ENCODE results near the gene PRAME.

PRAME gene

DNA sequence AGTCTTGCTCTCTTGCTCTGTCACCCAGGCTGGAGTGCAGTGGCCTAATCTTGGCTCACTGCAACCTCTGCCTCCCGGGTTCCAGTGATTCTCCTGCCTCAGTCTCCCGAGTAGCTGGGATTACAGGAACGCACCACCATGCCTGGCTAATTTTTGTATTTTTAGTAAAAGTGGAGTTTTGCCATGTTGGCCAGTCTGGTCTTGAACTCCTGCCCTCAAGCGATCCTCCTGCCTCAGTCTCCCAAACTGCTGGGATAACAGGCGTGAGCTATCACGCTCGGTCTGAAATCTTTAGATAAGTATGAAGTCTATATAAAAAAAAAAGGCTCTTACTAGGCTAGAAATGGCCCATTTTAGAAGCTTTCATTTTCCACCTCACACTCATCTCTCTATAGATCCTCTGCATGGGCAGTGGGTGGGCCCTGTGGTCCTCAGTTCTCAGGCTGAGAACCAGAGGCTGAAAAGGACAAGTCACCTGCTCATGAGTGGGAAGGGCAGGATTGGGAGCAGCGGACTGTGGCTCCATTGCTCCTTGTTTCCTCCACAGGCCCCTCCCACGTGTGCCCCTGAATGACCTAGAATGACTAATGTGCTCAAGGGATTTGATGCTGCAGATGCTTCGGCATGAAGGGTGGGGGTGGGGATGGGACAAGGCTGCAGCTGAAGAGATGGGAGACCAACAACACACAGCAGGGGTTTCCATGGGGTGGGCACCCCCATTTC is 19.8 kb upstream of the PRAME start:
- DNase-seq = no peak

DNA sequence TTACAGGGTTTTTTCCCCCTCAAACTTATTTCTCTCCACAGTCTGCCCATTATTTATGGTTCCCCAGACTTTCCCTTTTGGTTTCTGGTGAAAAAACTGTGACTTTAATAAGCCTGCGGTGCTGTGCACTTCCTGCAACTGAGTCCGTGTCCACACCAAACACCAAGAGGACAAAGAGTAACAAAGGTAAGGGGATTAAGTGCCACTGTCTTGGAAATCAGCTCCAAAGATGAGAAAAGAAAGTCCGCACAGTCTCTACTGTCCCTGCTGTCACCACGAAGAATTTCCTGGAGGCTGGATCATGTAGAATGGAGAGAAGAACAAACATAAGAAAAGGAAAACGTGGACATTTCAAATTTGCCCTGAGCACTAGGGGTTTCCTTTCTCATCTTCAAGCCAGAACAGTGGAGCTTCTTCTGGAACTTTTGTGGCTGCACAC is 17.9 kb upstream of the PRAME start:
- DNase-seq = no peak

DNA sequence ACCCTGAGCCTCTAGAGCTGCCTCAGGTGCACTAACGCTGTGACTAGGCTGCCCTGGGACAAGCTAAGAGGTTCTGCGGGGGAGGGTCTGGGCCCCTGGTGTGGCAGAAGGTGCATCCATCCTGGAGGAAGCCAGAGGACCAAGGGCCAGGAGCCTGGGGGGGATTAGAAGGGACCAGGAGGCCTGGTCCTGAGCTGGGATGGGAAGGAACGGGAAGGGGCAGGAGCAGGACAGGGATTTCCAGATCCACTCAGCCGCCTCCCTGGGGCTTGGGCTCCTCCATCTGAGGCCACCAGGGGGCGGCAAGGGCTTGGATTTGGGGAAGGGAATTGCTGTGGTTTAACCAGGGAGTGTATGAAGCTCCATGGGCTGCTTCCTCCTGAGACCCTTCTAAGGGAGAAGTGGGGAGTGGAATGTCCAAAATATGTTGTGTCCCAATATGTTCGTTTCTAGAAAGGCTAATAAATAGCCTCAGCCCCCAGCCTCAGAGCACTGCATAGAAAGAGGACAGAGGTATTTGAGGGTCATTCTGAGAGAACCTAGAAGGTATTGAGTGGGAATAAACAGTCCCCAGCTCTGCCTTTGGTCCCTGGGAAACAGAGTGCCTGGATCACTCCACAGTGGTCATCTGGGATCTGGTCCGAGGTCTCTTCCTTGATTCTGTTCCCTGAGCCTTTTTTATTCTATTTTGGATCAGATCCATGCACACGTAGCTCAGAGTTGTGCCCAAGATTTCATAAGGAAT is 17.4 kb upstream of the PRAME start:
- DNase-seq = no peak

DNA sequence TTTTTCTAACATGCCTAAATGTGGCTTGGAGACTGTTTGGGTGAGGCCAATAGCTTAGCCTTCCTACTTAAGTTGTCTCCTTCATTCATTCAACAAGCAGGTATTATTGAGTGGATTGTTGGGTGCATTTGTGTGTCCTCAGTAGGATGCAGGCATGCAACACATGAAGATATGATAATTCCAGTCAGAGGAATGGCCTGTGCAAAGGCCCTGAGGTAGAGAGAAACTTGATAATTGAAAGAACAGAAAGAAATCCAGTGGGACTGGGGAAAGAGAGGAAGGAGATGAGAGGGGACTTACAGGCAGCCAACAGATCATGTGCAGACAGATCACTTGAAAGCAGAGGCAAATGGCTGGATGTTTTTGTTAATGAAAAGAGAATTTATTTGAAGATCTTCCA is 15.3 kb upstream of the PRAME start:
- DNase-seq = no peak

DNA sequence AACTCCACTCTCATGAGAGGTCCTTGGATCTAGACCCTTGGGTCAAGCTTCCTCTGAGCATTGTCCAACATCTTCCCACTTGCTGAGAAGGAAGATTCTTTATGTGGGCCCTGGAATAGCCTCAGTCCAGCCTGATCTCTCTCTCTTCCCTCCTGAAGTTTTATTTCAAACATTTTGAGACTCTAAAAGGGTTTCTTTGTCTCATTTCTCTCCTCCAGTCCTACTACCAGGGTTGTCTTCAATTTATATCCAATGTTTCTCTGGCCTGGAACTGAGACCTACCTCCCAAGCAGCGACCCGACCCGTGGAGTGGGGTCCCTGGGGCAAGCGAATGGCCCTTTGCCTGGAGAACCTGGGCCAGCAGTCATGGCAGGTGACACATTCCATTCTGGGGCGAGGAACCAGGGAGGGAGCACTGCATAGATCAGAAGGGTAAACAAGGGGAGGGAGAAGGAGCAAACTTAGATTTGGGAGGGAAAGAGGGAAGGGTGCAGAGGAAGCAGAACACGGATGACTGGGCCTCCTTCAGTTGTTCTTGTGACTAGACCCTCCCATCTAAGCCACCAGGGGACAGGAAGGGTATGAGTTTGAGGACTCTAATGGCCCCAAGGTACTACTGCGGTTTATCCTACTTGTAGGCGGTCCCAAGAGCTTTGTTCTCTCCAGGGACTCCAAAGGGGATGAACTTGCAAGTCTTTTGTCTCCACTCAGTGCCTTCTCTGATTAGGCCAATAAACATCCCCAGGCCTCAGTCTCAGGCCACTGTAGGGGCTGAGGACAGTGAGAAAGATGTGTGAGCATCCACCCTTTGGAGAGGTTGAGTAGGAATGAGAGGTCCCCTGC is 14.2 kb upstream of the PRAME start:
- no peak for DNase-seq

DNA sequence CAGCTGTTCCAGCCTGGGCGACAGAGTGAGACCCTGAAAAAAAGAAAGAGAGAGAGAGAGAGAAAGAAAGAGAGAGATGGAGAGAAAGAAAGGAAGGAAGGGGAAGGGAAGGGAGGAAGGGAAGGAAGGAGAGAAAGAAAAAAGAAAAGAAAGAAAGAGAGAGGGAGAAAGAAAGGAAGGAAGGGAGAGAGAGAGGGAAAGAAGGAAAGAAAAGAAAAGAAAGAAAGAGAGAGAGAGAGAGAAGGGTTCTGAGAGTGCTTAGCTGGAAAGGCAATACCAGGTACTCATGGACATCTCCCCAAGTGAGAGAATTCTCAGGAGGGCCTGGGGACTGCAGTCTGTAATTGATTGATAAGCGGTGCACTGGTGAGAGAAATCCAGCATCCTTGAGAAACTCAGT is 12.8 kb upstream of the PRAME start:
- DNase-seq = no peak

DNA sequence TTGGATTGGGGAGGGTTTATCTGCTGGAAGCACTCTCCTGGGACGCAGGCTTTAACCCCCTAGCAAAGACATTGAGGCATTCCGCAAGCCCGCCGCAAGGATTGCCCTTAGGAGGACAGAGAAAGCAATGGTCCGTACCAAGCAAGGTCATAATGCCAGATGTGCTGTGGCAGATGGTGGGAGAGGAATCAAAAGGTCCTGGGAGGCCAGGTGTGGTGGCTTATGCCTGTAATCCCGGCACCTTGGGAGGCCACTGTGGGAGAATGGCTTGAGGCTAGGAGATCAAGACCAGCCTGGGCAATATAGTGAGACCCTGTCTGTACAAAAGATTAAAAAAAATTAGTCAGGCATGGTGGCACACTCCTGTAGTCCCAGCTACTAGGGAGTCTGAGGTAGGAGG is 12.4 kb upstream of the PRAME start:
- no peak for DNase-seq

DNA sequence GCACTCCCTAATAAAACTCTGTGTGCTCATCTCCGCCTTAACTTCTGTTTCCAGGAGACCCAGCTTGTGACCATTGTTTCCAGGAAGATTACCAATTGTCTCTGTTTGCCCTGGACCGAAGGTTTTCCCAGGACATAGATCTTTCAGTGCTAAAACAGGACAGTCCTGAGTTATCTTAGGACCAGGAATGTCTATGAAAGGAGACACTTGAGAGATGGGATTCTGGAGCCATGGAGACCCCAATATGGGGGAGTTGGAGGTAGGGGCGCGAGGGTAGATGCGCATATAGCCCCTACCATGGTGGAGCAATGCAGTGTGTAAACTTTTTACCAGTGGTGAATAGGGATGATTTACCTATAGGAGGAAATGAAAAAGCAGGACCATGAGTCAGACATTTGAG is 10.2 kb upstream of the PRAME start:
- DNase-seq = no peak

DNA sequence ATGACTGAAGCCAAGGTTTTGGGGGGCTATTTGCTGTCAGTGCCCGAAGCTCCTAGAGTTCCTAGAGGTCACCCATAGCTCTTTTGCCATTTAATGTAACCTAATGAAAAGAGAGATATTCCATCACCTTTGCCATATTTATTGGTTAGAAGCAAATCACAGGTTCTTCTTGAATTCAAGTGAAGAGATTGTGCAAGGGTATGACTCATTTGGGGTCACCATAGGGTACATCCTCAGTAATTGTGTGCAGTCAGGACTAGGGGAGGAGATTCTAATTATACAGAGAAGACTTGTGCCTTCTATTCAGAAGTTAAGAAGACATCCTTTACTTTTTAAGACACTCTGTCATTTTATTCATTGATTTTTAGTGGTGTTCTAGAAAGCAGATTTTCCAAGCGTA is 6.9 kb upstream of the PRAME start:
- DNase-seq = no peak

DNA sequence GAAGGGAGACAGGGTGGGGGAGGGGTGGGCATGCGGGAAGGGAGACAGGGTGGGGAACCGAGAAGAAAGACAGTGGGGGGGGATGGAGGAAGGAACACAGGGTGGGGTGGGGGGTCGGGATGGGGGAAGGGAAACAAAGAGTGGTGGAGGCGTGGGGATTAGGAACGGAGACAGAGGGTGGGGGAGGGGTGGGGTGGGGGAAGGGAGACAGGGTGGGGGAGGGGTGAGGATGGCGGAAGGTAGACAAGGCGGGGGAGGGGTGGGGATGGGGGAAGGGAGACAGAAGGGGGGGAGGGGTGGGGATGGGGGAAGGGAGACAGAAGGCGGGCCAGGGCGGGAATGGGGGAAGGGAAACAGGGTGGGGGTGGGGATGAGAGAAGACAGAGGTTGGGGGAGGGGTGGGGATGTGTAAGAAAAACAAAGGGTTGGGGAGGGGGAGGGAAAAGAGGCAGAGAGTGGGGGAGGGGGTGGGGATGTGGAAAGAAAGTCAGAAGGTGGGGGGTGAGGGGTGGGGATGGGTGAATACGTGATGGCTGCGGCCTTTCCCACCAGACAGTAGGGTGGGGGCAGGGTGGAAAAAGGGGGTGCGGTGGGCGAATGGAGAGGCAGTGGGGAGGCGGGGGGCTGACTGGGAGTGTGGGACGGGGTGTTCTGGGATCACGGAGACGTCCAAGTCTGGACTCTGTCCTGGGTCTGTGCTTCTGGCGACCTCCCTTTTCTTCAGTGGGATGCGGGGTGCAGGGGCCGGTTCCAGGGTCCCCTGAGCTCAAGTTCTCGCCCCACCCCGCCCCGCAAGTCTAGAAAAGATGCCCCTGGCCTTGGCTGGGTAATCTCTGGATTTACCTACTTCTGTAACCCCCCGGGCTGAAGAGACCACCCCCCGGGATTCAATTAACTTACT is 744 bp downstream of the PRAME start:
- DNase-seq = no peak

DNA sequence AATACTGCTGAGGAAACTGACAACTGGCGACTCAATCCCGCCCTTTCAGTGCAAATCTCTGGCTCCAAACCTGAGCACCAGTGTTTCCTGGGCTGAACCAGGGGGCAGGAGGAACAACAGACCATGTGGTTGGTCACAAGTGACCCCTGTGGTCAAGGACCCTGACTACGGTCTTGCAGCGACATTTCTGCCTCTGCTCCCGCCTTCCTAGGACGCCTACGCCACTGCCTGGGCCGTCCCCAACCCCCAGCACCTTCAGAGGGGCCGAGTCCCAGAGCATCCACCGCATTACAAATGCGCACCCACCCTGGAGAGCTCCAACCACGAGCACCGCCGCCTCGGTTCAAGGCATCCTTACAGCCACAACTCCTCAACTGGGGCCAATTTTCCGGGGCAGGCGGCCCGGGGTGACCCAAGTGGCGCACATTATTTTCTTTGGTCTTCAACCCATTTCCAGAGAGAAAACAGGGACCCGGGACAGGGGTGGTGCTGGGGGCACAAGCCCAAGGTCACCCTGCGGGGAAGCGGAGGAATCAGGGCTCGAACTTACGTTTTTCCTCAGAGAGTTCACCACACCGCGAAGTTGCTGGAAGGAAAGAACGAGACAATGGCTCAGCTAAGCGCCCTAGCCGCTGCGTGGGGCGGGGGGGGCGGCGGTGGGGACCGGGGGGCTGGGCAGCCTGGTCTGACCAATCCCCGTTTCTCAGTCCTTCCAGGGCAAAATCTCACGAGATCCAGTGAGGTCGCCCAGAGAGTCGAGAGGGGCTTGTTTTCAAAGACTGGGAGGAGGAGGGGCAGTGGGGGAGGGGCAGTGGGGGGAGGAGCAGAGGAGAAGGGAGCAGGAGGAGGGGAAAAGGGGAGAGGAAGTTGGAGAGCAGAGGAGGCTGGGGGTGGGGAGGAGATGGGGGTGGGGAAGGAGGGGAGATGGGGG is 1.8 kb downstream of the PRAME start:
- no peak for DNase-seq

DNA sequence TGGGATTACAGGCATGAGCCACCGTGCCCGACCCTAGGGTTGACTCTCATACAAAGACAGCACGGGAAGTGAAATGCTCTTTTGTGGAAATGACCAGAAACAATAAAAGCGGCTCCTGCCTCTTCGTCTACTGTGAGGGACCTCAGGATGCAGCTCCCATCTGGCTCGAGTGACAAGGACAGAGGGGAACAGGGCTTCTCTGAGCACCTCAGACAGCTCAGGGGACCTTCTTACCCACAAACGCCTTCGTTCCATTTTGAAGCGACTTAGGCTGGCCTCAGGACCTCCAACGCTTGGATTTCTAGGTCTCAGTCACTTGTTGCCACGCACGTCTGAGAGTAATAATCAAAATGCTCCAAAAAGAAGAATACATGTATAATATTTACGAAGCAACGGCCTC is 2.5 kb downstream of the PRAME start:
- no peak for DNase-seq

DNA sequence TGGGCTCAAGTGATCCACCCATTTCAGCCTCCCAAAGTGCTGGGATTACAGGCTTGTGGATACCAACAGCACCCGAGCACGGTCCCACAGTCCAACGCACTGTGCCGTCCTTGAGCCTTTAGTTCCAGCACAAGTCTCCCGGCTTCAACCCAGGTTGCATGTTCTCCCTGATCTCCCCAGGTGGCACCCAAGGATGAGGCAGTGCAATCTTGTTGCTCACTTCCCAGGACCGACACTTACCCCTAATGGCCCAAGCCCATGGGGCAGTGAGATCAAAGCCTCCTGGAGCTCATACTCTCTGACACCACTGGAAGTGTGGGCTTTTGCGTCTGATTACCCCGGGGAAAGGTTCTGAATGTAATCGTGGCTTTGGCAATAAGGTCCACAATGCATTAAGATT is 3.5 kb downstream of the PRAME start:
- no peak for DNase-seq

DNA sequence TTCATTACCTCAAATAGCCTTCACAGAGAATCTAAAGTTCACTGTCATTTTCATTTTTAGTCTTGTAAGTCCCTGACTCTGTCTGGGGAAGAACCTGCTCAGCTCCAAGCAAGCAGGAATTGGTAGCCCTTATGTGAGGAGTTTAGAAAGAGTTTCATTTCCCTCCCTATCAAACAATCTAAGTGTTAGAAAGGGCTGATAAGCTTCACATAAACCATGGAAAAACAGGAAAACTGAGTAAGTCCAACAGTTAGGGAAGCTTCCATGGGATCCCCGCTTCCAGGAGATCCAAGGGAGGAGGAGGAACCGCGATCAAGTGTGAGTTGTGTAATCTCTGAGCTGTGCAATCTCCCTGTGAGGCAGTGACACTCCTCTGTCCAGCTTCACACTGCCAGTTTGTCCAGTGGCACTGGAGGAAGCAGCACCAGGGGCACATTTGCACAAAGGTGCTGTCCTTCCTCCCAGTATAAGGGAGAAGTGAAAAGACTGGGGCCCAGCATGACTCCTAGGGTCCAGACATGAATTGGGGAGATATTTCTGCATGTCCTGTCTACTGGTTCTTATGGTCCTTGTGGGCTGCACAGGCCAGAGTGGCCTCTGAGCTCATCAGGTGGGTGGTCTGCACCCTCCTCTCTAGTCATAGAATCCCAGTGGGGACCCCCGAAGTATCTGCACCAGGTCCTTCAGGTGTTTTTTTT is 4.3 kb downstream of the PRAME start:
- DNase-seq = no peak

DNA sequence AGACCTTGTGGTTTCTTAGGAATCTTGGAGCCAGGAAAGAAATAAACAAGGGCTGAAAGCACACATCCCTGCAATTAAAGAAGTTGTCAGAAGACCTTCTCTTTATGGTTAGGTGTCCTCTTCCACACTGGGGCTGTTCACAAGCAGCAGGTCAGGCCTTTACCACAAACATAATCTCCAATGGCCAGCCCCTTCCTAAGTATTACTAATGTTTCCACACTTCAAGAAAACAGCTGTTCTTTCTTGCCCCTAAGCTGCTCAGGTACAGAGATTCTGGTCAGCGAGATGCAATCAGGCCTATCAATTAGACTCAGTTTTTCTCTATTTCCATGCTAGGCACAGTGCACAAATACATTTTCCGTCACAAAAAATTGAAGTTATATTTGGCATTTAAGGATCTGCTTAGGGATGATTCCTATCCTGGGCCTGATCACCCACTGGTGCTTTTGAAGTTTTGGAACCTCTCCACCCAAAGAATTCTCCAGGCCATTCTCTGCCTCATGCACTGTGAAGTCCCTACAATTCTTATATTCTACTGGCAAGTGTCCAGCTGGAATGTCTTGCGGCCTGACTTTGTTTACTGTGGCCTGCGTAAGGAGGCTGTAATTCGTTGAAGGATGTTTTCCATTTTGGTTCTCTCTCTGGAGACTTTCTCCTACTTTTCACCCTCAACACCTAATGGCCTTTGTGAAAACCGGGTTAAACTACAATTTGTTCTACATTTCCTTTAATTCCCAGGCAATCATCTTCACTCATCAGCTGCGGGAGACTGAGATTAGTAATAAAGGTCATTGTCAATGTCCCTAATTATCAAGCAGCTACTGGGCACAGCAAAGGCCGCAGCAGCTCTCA is 5.1 kb downstream of the PRAME start:
- DNase-seq = no peak

DNA sequence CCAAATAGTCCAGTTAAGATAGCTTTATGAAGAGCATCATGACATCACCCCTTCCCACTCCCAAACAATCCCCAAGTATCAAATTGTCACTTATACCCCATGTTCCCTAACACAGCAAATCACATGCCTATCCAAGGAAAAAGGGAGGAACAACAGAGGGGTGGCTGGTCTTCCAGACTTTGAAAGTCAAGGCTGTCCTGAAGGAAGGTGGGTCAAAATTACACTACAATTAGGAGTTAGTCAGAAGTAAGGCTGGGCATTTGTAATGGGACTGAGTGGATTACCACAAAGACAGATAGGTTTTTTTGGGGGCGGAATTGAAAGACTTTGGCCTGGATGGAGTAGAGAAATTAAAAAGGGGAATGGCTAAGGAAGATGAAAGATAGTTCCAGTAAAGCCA is 5.9 kb downstream of the PRAME start:
- no peak for DNase-seq

DNA sequence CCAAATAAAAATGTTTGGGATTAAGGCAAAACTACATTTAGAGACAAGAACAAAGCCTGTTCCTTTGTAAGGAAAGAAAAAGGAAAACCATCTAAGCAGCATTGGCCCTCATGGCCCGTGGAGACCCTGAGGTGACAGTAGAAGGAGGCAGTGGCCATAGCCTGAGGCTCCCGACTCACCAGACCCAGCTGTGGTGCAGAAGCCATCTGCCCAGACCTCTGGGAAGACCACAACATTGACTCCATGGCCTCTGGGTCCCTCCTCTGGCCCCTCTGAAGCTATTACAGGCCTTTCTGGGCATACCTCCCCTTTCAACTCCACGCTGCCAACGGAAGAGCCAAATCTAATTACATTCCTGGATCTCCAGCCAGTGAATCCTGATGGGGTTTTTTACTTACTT is 6.4 kb downstream of the PRAME start:
- DNase-seq = no peak

DNA sequence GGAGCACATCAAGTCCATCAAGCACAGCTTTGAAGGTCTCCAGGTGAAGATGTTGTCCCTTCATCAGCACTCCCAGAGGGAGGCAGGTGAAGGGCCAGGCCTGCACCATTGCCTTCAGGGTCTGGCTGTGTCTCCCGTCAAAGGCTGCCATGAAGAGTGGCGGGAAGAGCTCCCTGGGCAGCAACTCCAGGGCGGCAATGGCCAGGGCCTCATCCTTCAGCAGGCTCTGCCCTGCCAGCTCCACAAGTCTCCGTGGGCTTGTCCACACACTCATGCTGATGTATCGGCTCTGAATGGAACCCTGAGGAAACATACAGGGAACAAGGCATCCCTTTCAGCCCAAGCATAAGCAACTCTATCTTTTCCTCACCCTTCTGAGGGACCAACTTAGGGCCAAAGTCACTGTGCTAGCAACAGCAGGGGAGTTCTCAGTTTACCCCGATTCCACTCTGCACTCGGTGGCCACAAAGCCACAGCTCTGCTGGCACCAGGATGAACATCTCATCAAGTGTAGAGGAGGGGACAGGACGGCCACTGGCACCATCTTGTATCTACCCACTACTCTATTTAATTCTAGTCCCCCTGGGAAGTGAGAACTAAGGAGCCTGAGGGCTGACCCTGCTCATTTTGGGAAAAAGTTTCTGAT is 8.2 kb downstream of the PRAME start:
- no peak for DNase-seq

DNA sequence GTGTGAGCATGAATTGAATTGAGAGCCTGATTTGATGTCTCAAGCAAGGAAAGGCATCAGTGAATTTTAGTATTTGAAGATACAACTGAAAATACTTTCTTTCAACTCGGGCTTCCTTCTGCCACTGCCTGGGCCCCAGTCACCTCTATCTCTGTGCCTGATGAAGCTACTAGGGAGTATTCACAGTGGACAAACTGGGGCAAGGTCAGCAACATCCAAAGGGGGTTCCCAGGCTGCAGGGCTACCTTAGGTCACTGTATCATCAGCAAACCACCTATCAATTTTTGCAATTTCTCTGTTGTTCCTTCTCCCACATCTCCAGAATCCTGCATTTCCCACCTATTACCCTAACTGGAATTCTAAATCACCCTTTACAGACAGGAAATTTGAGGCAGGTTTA is 10.2 kb downstream of the PRAME start:
- no peak for DNase-seq

All from GOT3 (cell line).